ENCODE measurements around the gene MRPS22.

The MRPS22 gene

GRCh38 chr3:139307072-139307491 lies 36.7 kb upstream of the MRPS22 start:
- no peak overlapping the region for H3K4me3 ChIP-seq (ENCODE audit: low read depth, low read length)
- TF ChIP-seq CTCF (conservative IDR thresholded peaks at IDR 0.05; ENCODE audit: low read depth, low read length): no peak
- no peak for DNase-seq (ENCODE audit: low read depth)

GRCh38 chr3:139307601-139308555 lies 35.9 kb upstream of the MRPS22 start:
- no peak overlapping the region for H3K4me3 ChIP-seq (ENCODE audit: low read depth, low read length)
- no peak for DNase-seq (ENCODE audit: low read depth)
- no peak for TF ChIP-seq CTCF (conservative IDR thresholded peaks at IDR 0.05; ENCODE audit: low read depth, low read length)

GRCh38 chr3:139308560-139308959 lies 35.3 kb upstream of the MRPS22 start:
- TF ChIP-seq CTCF (conservative IDR thresholded peaks at IDR 0.05; ENCODE audit: low read depth, low read length): no peak
- no peak overlapping the region for H3K4me3 ChIP-seq (ENCODE audit: low read depth, low read length)
- DNase-seq (ENCODE audit: low read depth): no peak

GRCh38 chr3:139309061-139309591 lies 34.7 kb upstream of the MRPS22 start:
- DNase-seq (ENCODE audit: low read depth): no peak
- no peak for TF ChIP-seq CTCF (conservative IDR thresholded peaks at IDR 0.05; ENCODE audit: low read depth, low read length)
- no peak overlapping the region for H3K4me3 ChIP-seq (ENCODE audit: low read depth, low read length)

- H3K4me3 ChIP-seq (ENCODE audit: low read depth, low read length): no peak overlapping the region
- TF ChIP-seq CTCF (conservative IDR thresholded peaks at IDR 0.05; ENCODE audit: low read depth, low read length): no peak
- peak; percentile 23 for DNase-seq (ENCODE audit: low read depth)
These were observed 33.9 kb upstream of the MRPS22 start for GRCh38 chr3:139309880-139310279.

- DNase-seq (ENCODE audit: low read depth): peak; percentile 79
- H3K4me3 ChIP-seq (ENCODE audit: low read depth, low read length): no peak overlapping the region
- TF ChIP-seq CTCF (conservative IDR thresholded peaks at IDR 0.05; ENCODE audit: low read depth, low read length): no peak
These were observed 33.3 kb upstream of the MRPS22 start for GRCh38 chr3:139310474-139310933.

Measured in choroid plexus epithelial cell (primary cell).